Thymus (tissue), 11 donors: ENCODE data around the gene CLCA1. TPM values are rescaled to one million over a fixed set of nuclear protein-coding genes. Genes with fewer than 3 reads are reported as not detected.

Source experiments
- DNase-seq, 9 donors: peaks; one replicate each; pipeline ENCODE4 v3.0.0-alpha.2; 2013; ENCODE audit warnings: low spot score in 9 of 9, low read depth in 6 of 9, missing footprints in 1 of 9
- H3K27ac ChIP-seq, 2 donors: one replicate each; pipeline ENCODE4 v1.5.1; 2013; ENCODE audit warnings: control low read depth in 1 of 2, low read depth in 1 of 2, low read length in 1 of 2, mild to moderate bottlenecking in 1 of 2, moderate library complexity in 1 of 2
- H3K27me3 ChIP-seq, 2 donors: one replicate each; pipeline ENCODE4 v1.5.1; 2013; ENCODE audit warnings: low read length in 1 of 2; ENCODE audit not compliant: control insufficient read depth in 2 of 2, insufficient read depth in 1 of 2
- H3K36me3 ChIP-seq, 2 donors: one replicate each; pipeline ENCODE4 v1.5.1; 2013; ENCODE audit warnings: low read length in 1 of 2, mild to moderate bottlenecking in 1 of 2, moderate library complexity in 1 of 2; ENCODE audit not compliant: control insufficient read depth in 2 of 2, insufficient read depth in 2 of 2
- H3K4me1 ChIP-seq, 2 donors: one replicate each; pipeline ENCODE4 v1.5.1; 2013; ENCODE audit warnings: low read length in 2 of 2; ENCODE audit not compliant: control insufficient read depth in 2 of 2, insufficient read depth in 2 of 2
- H3K4me3 ChIP-seq, 2 donors: one replicate each; pipeline ENCODE4 v1.5.1; 2013; ENCODE audit warnings: low read length in 2 of 2, control low read depth in 1 of 2, mild to moderate bottlenecking in 1 of 2
- H3K9me3 ChIP-seq, 2 donors: one replicate each; pipeline ENCODE4 v1.5.1; 2013; ENCODE audit warnings: low read length in 1 of 2, mild to moderate bottlenecking in 1 of 2; ENCODE audit not compliant: control insufficient read depth in 2 of 2, insufficient read depth in 1 of 2
- whole genome bisulfite sequencing: extraction: QIAGEN DNeasy Blood & Tissue Kit; methylation state at CpG from one replicate; pipeline ENCODE4 v1.1.7; 2013; 5-methylcytosine and 5-hydroxymethylcytosine counted together
- polyA plus RNA-seq: library from polyadenylated mRNA; stranded (reverse); fragments of 200-250 nt; gene quantifications from one replicate; pipeline ENCODE4 v1.2.3, GENCODE V29; 2013
- total RNA-seq: library from RNA; stranded (reverse); fragments of 120-200 nt; gene quantifications from one replicate; pipeline ENCODE4 v1.2.4, GENCODE V29; 2013
- donor health status: healthy.

CLCA1 gene
- total and polyA plus RNA-seq, 2 donors: 0.07 to 0.14 TPM

- Histone ChIP-seq H3K27me3 (no peaks in the 10 kb centered on the region), H3K36me3 (no peaks in the 10 kb centered on the region), H3K4me3 (no peak overlapping the region), H3K27ac (no peak overlapping the region), H3K4me1 (no peaks in the 10 kb centered on the region), H3K9me3 (no peaks in the 10 kb centered on the region)
- WGBS: 93% methylated on average over 4 of the region's 4 CpGs
- DNase-seq: no peak
Observed at GRCh38 chr1:86472152-86472551, 3.4 kb downstream of the CLCA1 start.

DNA sequence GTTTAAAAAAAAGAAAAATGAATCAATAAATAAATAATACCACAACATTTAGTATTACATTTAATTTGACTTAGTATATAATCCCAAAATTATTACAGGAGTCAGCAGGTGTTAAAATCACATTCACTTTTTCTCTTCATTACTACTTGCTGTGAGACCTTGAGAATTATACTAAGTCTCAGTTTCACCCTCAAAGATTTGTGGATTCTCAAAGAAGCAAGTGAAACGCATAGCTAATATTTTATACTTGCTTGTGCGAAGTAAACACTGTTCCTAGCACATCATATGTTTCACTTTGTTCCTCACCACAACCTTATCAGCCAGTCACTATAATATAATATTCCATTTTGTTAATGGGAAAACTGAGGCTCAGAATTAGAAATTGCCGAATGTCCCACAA, 4.0 kb downstream of the CLCA1 start:
- Histone ChIP-seq H3K9me3 (no peaks in the 10 kb centered on the region), H3K27me3 (no peaks in the 10 kb centered on the region), H3K27ac (no peak overlapping the region), H3K36me3 (no peaks in the 10 kb centered on the region), H3K4me1 (no peaks in the 10 kb centered on the region), H3K4me3 (no peak overlapping the region)
- 86% methylated on average over 3 of the region's 3 CpGs for WGBS
- DNase-seq: no peak

DNA sequence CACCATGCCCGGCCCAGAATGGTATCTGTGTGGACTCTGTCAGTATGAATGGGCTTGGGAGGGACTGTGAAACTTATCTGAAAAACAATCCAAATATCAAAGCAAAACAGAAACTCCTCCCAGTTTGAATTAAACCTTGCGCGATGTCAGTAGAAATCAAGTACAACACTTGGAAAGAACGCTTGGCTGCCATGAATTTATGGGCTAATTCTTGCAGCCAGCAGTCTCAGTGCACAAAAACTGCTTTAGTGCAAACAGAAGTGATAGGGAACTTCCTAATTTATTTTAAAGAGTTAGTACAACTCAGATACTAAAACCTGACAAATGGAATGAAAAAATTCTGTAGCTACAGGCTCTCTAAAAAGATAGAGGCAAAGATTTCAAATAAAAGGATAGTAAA, 8.5 kb downstream of the CLCA1 start:
- no peak for DNase-seq
- Histone ChIP-seq H3K27ac (no peak overlapping the region), H3K4me3 (no peak overlapping the region), H3K36me3 (no peaks in the 10 kb centered on the region), H3K27me3 (no peaks in the 10 kb centered on the region), H3K4me1 (no peaks in the 10 kb centered on the region), H3K9me3 (no peaks in the 10 kb centered on the region)
- WGBS: 97% methylated on average over 4 of the region's 4 CpGs

- WGBS: 94% methylated on average over 4 of the region's 4 CpGs
- Histone ChIP-seq H3K4me1 (no peaks in the 10 kb centered on the region), H3K36me3 (no peaks in the 10 kb centered on the region), H3K27ac (no peak overlapping the region), H3K27me3 (no peaks in the 10 kb centered on the region), H3K9me3 (no peaks in the 10 kb centered on the region), H3K4me3 (no peak overlapping the region)
- no peak for DNase-seq
Observed at GRCh38 chr1:86477682-86478081, 9.0 kb downstream of the CLCA1 start.

- Histone ChIP-seq H3K27me3 (no peaks in the 10 kb centered on the region), H3K36me3 (no peaks in the 10 kb centered on the region), H3K4me1 (no peaks in the 10 kb centered on the region), H3K4me3 (no peak overlapping the region), H3K27ac (no peak overlapping the region), H3K9me3 (no peaks in the 10 kb centered on the region)
- no peak for DNase-seq
- 94% methylated on average over 5 of the region's 5 CpGs for WGBS
Observed at GRCh38 chr1:86478416-86479156, 9.9 kb downstream of the CLCA1 start.

- Histone ChIP-seq H3K9me3 (no peaks in the 10 kb centered on the region), H3K27me3 (no peaks in the 10 kb centered on the region), H3K4me1 (no peaks in the 10 kb centered on the region), H3K27ac (no peak overlapping the region), H3K36me3 (no peaks in the 10 kb centered on the region), H3K4me3 (no peak overlapping the region)
- DNase-seq: no peak
- 99% methylated on average over 4 of the region's 4 CpGs for WGBS
Observed at GRCh38 chr1:86481966-86482365, 13.2 kb downstream of the CLCA1 start.

DNA sequence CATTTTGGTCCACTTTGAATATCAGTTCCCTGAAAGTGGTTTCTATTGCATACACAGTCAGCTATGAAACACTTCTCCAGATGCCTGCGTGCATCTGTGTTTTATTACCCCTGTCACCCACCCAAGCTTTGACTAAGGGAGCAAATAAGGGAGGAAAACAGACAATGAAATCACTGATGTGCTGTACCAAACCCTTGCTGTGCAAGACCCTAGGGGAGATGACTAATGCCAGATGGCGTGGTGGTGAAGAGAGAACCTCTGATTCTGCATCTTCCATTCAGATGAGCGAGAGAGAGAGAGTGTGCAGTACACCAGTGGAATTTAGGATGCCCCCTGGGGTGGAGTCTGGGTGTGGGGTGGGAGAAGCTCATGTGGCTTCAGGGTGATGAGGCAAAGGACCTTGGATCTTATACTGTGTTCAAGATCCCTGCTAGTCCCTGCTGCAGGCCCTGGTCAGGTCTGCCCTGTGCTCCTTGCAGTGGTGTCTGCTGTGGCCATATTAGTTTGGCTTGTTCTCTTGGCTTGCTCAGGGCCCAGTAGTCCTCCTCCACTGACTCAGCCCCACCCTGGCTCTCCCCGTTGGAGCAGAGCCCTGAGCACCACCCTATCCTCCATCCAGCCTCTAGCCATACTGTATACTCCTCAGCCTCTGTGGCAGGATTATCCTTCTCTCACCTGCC, 18.5 kb downstream of the CLCA1 start:
- H3K4me1 ChIP-seq: no peaks in the 10 kb centered on the region
- H3K9me3 ChIP-seq: no peaks in the 10 kb centered on the region
- H3K27ac ChIP-seq: no peak overlapping the region
- no peak overlapping the region for H3K4me3 ChIP-seq
- WGBS: 94% methylated on average over 4 of the region's 4 CpGs
- H3K27me3 ChIP-seq: no peaks in the 10 kb centered on the region
- H3K36me3 ChIP-seq: no peaks in the 10 kb centered on the region
- DNase-seq: no peak

- no peaks in the 10 kb centered on the region for H3K36me3 ChIP-seq
- no peaks in the 10 kb centered on the region for H3K4me1 ChIP-seq
- H3K4me3 ChIP-seq: no peak overlapping the region
- no peaks in the 10 kb centered on the region for H3K27me3 ChIP-seq
- H3K9me3 ChIP-seq: no peaks in the 10 kb centered on the region
- no peak overlapping the region for H3K27ac ChIP-seq
- WGBS: 96% methylated on average over 4 of the region's 4 CpGs
- DNase-seq: no peak
Observed at GRCh38 chr1:86487811-86488141, 19.0 kb downstream of the CLCA1 start.

DNA sequence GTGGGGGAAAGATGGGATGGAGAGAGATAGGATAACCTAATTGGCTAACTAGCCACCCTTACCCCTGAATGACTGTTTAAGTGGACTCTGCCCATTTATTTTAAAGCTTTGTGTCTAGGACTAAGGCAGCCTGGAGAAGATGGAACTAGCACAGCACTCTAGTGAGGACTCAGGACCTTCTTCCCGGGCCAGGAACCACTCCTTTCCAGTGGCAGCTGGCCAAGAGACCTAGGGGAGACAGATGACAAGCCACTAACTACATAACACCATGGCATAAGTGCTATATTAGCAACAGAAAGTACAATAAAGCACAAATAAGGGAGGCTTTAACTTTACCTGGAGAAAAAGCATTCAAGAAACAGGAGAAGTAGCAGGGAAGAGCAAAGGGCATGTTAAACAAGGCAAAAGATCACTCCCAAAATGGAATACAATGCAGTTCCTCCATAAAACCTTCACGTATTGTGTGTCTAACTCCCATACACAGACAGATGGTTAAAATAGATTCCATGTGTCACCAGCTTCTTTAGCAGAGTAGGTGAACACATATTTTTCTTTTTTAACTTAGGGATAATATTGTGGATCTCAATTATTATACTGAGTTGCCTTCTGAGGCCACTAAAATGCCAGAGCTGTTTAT, 20.6 kb downstream of the CLCA1 start:
- no peaks in the 10 kb centered on the region for H3K36me3 ChIP-seq
- H3K4me3 ChIP-seq: no peak overlapping the region
- no peaks in the 10 kb centered on the region for H3K27me3 ChIP-seq
- no peaks in the 10 kb centered on the region for H3K9me3 ChIP-seq
- no peaks in the 10 kb centered on the region for H3K4me1 ChIP-seq
- no peak overlapping the region for H3K27ac ChIP-seq
- no peak for DNase-seq
- 86% methylated on average over 2 of the region's 2 CpGs for WGBS
